Erythroblast (primary cell): ENCODE results near the gene MB.

ENCODE experiments used
- GATA1 ChIP-seq: IDR thresholded peaks from 2 replicates; pipeline ENCODE4 v1.6.1; 2011; ENCODE audit warnings: low read depth, mild to moderate bottlenecking, control low read depth, low read length, moderate library complexity
- POLR2A ChIP-seq: IDR thresholded peaks from 2 replicates; pipeline ENCODE4 v1.6.1; 2011; ENCODE audit warnings: mild to moderate bottlenecking, low read length

DNA sequence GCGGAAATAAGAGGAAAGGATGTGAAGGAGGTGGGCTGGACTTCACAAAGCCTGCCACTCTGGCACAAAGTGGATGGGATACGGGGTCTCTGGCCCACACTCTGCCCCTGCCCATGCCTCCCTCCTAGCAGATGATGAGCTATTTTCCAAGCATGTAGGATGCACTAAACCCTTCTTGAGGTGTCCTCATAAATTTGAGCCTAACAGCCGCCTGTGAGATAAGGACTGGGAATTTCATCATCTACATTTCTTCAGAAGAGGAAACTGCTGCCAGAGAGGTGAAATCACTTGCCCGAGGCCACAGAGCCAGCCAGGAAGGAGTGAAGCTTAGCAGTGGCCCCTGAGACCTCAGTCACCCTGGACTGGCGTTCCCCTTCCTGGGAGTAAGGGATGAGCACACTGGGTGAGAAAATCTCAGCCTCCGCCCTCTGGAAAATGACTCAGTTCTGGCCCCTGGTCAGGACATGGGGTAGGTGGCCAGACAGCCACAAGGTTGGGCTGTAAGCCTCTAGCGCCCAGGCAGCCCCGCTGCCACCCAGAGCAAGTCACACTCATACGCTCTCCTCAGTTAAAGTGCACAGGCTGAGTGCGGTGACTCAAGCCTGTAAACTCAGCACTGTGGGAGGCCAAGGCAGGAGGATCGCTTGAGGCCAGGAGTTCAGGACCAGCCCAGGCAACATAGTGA, 27.9 kb downstream of the MB start:
- no peak for TF ChIP-seq POLR2A
- no peak for TF ChIP-seq GATA1
